Left renal pelvis (tissue), 4 donors: ENCODE data around the gene AGRN. TPM values are rescaled to one million over a fixed set of nuclear protein-coding genes. Genes with fewer than 3 reads are reported as not detected.
A peak's percentile ranks its signal among the peaks of the same experiment; 100 is the strongest.
"Not testable (repeated sequence)": the region's sequence is repeated elsewhere in the genome, so short reads cannot be mapped to it uniquely, and the experiment has no call there.

Experiments
- DNase-seq, 4 donors: peaks; one replicate each; pipeline ENCODE4 v3.0.0-alpha.2; 2013; ENCODE audit warnings: low read depth in 4 of 4, low spot score in 3 of 4
- polyA plus RNA-seq, 4 donors: library from polyadenylated mRNA; unstranded; fragments of 120-200 nt; gene quantifications; one replicate each; pipeline ENCODE4 v1.2.1, GENCODE V29; 2013; ENCODE audit not compliant: insufficient read length in 4 of 4

Gene AGRN
- polyA plus RNA-seq, 4 donors, result 60.6 to 306 (median 204) TPM

DNA sequence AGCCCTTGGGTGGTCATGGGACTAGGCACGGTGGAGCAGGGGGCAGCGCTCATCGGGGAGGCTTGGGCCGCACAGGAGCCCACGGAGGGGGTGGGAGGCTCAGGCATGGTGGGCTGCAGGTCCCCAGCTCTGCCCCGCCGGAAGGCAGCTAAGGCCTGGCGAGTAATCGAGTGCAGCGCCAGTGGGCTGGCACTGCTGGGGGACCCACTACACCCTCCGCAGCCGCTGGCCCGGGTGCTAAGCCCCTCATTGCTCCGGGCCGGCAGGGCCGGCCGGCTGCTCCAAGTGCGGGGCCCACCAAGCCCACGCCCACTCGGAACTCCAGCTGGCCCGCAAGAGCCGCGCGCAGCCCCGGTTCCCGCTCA is 1.6 kb upstream of the AGRN start:
- DNase-seq, result not testable (repeated sequence)

DNA sequence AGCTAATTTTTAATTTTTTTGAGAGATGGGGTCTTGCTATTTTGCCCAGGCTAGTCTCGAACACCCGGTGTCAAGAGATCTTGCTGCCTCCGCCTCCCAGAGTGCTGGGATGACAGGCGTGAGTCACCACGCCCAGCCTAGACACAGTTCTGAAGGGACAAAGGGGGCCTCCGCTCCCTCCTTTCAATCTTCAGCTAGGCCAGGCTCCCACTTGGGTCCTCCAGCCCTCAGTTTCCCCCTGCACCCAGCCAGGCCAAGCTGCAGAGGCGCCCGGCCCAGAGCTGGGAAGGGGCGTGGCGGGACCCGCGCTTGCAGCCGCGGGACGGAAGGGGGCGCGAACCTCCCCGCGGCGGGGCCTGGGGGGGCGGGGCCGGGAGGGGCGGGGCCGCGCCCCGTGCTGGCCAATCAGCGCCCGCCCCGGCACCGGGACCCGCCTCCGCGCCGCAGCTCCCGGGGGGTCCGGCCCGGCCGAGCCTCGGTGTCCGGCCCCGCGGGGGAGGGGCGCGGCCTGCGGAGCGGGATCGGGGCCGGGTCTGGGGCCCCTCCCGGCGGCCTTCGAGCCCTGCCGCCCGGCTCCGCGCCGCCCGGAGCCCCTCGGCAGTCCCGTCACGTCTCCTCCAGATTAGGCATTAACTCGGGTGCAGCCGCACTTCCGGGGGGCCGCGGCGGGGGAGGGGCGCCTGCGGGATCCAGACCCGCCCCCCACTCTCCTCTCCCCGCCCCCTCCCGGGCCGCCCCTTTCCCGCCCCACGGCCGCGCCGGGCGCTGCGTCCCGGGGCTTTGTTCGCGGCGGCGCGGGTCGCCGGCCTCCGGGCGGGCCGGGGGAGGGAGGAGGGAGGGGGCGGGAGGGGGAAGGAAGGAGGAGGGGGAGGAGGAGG is 559 bp upstream of the AGRN start:
- DNase-seq, result peak in 1 of 4 donors; percentile 68

DNA sequence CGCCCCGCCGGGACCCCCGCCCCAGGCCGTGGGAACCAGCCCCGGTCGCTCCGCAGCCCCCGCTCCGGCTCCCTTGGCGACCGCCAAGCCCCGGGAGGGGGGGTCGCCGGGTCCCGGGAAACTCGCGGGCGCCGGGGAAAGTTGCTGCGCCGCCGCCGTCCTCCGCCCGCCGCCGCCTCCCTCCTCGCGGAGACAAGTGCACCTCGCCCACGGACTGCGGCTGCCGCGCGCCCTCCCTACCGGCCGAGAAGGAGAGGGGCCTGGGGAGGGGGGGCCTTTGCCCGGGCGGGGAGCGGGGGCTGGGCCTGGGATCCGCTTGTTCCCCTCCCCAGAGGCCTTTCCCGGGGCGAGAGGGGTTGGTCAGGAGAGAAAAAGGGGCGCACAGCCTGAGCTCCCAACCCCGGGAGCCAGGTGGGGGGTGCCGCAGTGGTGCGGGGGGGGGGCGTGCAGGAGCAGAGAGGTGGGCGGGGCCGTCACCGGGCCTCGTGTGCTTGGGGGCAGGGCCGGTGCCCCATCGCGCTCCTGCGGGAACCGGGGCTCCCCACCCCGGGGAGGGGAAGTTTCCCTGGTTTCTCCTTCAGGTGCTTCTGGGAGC is 592 bp downstream of the AGRN start:
- DNase-seq, result no peak

DNA sequence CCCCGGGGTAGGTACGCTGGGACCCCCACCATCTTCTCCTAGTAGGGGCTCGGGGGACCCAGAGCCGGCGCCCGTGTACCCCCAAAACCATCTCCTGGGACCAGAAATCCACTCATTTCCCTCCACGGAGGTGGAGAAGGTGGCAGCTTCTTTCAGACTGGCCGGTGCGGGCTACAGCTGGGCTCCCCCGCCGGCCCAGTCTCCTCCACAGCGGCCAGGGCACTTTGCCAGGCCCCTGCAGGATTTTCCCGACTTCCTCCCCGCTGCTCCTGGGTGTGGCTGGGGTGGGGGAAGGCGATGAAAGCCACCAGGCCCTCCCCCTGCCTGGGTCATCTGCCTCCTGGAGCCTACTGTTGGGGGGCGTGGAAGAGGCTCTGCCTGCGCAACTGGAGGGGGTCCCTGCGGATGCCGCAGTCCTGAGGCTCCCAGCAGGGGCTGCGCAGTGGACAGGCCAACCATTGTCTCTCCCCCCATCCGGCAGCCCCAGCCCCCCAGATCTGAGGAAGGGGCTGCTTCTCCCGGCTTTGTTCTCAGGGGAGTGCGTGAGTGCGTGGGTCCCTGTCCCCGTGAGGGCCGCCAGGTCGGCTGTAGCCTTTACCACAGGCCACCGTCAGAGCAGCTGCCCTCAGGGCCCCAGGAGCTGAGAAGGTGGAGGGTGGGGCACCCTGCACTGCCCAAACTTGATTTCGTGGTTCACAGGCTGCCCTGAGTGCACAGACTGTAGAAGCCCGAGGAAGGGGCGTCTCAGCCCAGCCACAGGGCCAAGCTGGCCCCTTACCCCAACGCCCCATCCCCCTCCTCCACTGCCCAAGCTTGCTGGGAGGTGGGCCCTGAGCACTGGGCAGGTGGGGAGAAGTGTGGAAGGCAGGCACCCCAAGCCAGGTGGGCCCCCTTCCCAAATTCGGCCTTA is 1.3 kb downstream of the AGRN start:
- no peak for DNase-seq

DNA sequence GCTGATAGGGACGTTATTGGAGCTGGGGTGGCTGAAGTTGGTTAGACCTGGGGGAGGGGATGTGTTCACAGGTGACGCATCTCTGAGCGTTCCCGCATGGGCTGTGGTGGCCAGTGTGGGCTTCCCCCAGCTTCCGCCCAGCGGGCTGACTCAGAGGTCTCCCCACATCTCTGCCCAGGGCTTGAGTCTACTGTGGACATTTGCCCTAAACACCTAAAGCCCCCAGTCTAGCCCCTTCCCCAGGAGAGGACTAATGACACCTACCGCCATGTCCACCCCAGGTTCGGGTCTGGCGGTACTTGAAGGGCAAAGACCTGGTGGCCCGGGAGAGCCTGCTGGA is 2.0 kb downstream of the AGRN start:
- DNase-seq, result no peak

DNA sequence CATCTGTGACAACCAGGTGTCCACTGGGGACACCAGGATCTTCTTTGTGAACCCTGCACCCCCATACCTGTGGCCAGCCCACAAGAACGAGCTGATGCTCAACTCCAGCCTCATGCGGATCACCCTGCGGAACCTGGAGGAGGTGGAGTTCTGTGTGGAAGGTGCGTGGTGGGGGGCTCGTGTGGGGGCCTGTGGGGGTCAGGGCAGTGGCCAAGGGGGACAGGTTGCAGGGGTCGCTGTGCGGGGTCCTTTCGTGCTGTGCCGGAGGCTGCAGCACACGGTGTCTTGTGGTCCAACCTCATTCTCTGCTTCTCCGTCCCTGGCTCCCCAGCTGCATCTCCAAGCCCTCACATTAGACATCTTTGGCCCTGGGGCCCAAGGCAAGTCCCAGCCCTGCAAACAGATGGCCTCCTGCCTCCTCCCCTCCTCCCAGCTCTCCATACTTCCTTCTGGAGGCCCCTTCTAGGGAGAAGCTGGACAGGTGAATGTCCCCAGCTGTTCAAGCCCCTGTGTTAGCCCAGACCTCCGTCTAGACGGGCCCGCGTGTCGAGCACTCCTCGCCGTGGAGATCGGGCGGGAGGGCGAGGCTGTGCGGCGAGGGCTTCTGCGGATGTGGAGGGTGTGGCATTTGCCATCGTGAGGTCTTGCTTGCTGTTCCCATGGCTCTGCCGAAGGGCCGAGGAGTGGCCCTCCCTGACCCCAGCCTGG is 2.5 kb downstream of the AGRN start:
- no peak for DNase-seq

DNA sequence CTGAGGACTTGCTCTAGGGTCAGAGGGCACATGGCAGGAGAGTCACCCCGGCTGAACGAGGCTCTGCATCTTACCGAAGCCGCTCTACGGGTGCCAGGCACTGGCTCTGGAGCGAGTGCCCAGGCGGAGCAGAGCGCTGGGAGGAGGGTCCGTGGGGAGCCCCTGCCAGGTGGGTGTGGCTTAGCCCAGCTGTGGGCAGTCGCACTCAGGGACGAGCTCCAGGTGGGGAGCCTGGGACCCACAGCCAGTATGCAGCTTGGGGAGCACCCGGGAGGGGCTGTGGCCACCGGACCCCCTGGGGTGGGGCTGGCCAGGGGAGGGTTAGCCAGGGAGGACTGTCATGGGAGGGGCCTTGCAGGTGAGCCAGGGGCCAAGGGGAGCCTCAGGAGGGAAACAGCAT is 3.8 kb downstream of the AGRN start:
- no peak for DNase-seq

DNA sequence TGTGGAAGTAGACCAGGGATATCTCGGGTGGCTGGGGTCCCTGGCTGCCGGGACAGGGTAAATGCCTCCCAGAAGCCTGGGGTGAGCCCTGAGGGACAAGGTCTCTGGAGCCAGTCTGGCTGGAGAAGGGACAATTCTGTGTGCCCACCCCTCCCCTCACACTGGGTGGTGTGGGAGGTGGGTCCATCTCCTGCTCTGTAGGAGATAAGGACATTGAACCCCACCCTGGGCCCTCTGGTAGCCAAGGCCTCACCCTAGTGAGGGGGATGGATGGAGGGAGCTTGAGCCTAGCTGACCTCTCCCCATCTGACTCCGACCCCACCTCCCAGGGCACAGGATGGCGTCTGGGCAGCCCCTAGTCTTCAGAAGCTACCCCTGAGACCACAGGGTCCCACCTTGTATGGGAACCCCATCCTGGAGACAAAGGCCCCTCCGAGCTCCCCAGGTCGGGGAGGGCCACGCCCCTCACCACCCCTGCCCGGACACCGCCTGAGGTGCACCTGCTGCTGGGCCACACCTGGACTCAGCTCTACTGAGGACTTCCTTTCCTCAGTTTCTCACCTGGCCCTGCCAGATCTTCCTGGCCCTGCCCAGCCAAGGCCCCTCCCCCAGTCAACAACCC is 4.3 kb downstream of the AGRN start:
- no peak for DNase-seq

DNA sequence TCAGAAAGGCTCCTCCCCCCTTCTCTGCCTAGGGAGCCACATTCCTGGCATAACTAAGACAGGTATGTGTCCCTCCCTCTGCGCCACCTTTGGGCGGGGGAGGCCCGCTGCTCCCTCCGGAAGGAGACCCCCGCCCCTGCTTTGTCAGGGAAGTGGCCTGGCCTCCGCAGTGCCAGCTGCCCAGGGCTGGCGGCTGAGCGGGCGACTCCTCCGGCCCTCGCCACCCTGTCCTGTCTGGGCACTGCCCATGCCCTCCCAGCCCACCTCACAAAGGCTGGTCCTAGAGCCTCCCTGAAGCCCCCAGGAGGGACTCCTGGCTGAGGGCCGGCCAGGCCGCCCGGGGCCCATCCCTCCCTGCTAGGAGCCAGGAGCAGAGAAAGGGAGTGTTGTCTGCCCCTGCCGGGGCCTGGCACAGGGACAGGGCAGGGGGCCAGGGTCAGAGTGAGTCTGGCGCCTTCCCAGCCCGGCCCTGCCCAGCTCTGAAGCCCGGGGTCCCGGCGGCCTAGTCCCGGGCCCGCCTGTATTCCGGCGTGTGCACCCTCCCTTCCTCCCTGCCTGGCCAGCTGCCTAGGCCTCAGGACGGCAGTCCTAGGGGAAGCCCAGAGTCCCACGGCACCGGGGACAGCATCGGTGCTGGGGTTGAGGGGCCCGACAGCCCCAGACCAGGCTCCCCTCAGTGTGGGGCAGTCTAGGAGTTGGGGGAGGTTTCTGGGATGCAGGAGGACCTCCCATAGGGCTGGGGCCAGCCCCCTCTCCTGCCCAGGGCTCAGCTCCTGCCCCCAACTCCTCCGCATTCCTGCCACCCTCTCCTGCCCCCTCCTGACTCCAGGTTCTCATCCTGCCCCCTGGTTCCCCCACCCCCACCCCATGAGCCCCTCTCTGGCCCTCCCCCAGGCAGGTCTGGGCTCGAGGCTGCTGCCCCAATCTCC is 5.1 kb downstream of the AGRN start:
- DNase-seq, result no peak

DNA sequence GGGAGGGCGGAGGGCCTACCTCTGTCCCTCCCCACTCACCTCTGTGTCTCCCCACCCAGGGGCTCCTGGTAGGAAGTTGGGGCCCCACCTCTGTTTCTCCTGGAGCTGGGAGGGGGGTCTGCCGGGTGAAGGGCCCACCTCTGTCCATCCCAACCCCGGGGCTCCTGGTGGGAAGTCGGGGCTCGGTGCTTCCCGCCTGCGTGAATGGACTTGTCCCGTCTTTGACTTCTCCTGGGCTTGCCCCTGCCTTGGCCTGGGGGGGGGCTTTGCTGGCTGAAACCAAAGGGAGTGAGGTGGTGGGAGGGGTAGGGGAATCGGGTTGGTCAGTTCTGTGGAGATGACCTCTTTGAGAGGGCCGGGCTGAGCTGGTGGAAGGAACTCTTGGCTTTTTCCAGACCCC is 5.8 kb downstream of the AGRN start:
- no peak for DNase-seq

DNA sequence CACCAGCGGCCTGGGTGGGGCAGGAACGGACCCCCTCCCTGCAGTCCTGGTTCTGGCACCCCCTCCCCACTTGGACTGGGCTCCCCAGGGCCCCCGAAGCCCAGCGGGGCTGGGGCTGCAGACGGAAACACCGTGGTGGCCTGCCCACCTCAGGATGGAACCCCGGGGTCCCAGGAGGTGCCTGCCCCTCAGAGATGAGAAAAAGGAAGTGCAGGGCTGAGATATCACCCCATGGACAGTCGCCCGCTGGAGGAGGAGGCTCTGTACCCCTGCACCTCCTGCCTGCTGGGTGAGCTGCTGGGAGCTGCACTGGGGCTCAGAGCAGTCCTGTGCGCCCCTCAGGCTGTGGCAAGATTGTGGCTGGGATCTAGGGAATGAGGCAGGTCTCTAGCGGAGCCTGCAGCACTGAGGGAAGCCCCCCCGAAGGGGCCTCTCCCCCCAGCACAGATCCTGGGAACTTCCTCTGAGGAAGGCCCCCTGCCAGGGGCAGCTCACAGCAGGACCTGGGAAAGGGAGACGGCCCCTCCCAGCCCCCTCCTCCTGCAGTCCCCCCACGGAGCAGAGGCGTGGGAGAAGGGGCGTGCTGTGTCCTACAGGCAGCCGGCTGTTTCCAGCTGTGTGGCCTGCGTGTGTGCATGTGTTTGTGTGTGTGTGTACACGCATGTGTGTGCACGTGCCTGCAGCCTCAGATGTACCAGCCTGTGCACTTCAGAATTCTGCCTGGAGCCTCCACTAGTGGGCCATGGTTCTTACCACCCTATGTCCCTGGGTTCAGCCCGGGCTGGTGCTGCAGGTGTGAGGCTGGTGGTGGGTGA is 6.9 kb downstream of the AGRN start:
- DNase-seq, result no peak

DNA sequence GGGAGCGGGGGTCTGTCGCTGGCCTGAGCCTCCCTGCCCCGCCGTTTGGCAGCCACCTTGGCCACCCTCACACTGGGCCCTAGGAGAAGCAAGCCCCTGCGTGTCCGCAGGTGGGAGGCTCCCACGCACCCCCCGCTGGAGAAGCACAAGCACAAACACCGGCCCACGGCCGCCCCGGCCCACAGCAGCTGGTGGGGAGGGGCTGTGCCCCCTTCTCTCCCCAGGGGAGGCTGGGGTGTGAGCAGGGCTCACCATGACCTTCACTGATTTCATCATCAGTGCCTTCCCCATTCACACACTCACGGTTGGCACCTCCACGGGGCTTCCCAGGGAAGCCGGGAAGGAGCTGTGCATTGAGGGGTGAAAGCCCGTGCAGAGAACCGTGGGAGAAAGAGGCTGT is 7.9 kb downstream of the AGRN start:
- DNase-seq, result no peak

DNA sequence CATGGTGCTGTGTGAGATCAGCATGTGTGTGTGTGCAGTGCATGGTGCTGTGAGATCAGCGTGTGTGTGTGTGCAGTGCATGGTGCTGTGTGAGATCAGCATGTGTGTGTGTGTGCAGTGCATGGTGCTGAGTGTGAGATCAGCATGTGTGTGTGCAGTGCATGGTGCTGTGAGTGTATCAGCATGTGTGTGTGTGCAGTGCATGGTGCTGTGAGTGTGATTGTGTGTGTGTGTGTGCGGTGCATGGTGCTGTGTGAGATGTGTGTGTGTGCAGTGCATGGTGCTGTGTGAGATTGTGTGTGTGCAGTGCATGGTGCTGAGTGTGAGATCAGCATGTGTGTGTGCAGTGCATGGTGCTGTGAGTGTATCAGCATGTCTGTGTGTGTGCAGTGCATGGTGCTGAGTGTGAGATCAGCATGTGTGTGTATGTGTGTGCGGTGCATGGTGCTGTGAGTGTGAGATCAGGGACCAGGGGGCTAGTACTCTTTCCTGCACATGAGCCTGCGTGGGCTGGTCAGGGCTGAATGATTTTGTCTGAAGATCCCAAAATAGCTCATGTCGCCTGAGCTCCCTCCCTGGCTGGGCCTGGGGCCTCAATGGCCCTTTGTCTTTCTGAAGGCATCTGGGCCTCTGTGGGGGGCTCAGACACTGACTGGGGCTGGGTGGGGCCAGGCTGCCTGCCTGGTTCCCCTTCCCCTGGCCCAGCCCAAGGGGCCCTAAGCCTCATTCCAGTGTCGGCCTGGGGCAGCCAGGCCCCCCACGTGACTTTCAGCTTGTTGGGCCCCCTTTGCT is 11.1 kb downstream of the AGRN start:
- DNase-seq, result not testable (repeated sequence)

DNA sequence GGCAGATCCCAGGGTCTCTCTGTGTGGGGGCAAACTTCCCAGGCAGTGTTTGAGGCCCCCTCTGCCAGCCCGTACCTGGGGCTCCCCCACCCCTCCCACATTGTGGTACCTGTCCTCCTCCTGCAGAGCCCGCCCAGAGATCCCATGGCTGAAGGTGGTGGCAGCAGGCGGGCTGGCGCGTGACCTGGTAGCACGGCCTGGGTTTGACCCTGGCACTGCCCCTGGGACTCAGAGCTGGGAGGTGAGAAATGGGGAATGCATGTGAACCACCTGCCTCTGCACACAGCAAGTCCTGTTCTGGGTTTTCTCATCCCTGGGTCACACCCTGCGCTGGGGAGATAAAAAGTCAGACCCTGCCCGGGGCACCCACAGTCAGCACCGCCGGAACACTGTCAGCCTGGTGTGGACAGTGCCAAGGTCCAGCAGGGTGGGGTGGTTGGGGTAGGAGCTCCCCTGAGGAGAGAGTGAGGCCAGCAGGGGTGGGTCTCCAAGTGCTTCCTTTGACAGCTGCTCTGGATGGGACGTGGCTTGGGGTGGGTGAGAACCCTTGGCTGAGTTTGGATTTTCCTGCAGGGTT is 11.8 kb downstream of the AGRN start:
- no peak for DNase-seq

DNA sequence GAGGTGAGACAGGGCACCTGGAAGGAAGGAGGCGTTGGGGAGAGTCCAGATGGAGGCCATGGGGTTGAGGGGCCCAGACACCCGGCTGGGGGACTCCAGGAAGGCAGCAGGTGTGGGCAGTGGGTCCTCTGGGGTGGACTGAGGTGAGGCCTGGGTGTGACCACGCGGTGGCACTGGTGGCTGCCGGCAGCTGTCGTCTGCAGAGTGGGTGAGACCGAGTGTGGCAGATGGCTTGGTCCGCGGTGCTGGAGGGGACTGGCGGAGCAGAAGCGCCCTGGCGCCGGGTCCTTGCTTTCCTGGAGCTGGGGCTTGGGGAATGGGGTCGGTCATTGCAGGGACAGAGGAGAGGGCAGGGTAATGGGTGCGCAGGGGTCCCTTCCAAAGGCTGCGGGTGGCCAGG is 12.5 kb downstream of the AGRN start:
- DNase-seq, result no peak

DNA sequence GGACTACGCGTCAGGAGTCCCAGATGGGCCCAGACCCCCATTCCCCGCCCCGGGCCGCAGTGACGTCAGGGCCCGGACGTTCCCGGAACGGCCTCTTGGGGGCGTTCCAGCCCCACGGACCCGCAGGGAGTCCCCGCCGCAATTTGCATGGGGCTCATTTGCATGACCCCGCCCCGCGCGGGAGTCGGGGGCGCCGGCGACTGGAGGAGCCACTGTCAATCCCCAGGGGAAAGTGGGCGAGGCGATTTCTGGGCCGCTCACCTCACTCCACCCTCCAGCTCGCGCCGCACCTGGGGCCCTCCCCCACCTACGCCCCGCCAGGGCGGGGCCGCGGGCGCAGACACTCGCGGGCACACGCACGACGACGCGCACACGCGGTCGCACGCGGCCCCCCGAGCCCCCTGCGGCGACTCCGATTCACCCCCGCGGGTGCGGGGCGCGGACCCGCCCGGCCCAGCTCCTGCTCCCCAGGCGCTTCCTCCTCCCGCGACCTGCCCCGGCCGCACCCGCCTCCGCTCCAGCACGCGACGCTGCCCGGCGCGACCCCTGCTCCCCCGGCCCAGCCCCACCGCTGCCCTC is 13.2 kb downstream of the AGRN start:
- DNase-seq, result peak in 2 of 4 donors; percentile 78 to 80
